CD14-positive monocyte (primary cell): ENCODE data around the gene SCYGR2. TPM values are rescaled to one million over a fixed set of nuclear protein-coding genes. Genes with fewer than 3 reads are reported as not detected.

Experiments
- DNase-seq, 3 donors: peaks; one replicate each; pipeline ENCODE4 v3.0.0-alpha.2; 2011 to 2022
- H2AFZ ChIP-seq: 2 replicates; pipeline ENCODE4 v1.6.0; 2012; ENCODE audit warnings: mild to moderate bottlenecking, low read depth, low read length, inconsistent platforms; ENCODE audit not compliant: insufficient read depth, poor library complexity, severe bottlenecking
- H3K27ac ChIP-seq, 2 donors: 1 replicate in 1 of 2; 2 replicates in 1 of 2; pipeline ENCODE4 v1.5.1; 2012 to 2013; ENCODE audit warnings: low read length in 2 of 2, control low read depth in 1 of 2, inconsistent platforms in 1 of 2, low read depth in 1 of 2, mild to moderate bottlenecking in 1 of 2
- H3K27me3 ChIP-seq, 2 donors: one replicate each; pipeline versions ENCODE4 v1.6.0 to v1.6.1; 2011 to 2013; ENCODE audit warnings: low read length in 2 of 2; ENCODE audit not compliant: control insufficient read depth in 2 of 2, insufficient read depth in 2 of 2
- H3K36me3 ChIP-seq, 2 donors: replicated peaks in 1 of 2; 1 replicate in 1 of 2; 2 replicates in 1 of 2; pipeline versions ENCODE4 v1.5.1 to v1.6.1; 2012 to 2013; ENCODE audit warnings: low read length in 2 of 2, control low read depth in 1 of 2, inconsistent platforms in 1 of 2, mild to moderate bottlenecking in 1 of 2; ENCODE audit not compliant: insufficient read depth in 2 of 2, control insufficient read depth in 1 of 2
- H3K4me1 ChIP-seq, 2 donors: 1 replicate in 1 of 2; 2 replicates in 1 of 2; pipeline versions ENCODE4 v1.5.1 to v1.6.1; 2012 to 2013; ENCODE audit warnings: low read length in 2 of 2, control low read depth in 1 of 2, inconsistent platforms in 1 of 2, mild to moderate bottlenecking in 1 of 2, moderate library complexity in 1 of 2; ENCODE audit not compliant: insufficient read depth in 2 of 2, control insufficient read depth in 1 of 2
- H3K4me2 ChIP-seq: replicated peaks from 2 replicates; pipeline ENCODE3; 2012; ENCODE audit warnings: low read length, moderate library complexity, mild to moderate bottlenecking; ENCODE audit not compliant: poor library complexity, severe bottlenecking; ENCODE audit errors: extremely low read depth
- H3K4me3 ChIP-seq, 3 experiments: fragments of 200-600 bp in 1 of 3; sonication (generic) in 1 of 3; replicated peaks in 1 of 3; 1 replicate in 2 of 3; 2 replicates in 1 of 3; pipeline ENCODE4 v1.5.1; 2011 to 2013; ENCODE audit warnings: low read length in 3 of 3, mild to moderate bottlenecking in 3 of 3, control low read depth in 2 of 3, low read depth in 2 of 3, inconsistent platforms in 1 of 3, moderate library complexity in 1 of 3
- H3K79me2 ChIP-seq: 2 replicates; pipeline ENCODE4 v1.6.0; 2012; ENCODE audit warnings: mild to moderate bottlenecking, control low read depth, inconsistent platforms, low read length, moderate library complexity; ENCODE audit not compliant: insufficient read depth
- H3K9ac ChIP-seq: 2 replicates; pipeline ENCODE4 v1.6.0; 2017; ENCODE audit warnings: low read length, mild to moderate bottlenecking; ENCODE audit not compliant: insufficient read depth, poor library complexity, severe bottlenecking
- H3K9me3 ChIP-seq, 2 donors: replicated peaks in 1 of 2; 1 replicate in 1 of 2; 2 replicates in 1 of 2; pipeline versions ENCODE4 v1.5.1 to v1.6.1; 2012 to 2013; ENCODE audit warnings: low read length in 2 of 2, control low read depth in 1 of 2; ENCODE audit not compliant: control insufficient read depth in 1 of 2, insufficient read depth in 1 of 2
- H4K20me1 ChIP-seq: 2 replicates; pipeline ENCODE4 v1.6.0; 2012; ENCODE audit warnings: mild to moderate bottlenecking, low read length, control low read depth, moderate library complexity; ENCODE audit not compliant: insufficient read depth
- H3K27ac Mint-ChIP-seq, 7 donors: one replicate each; pipeline ENCODE4 v1.8.0; 2020; ENCODE audit warnings: mild to moderate bottlenecking in 7 of 7, mixed read lengths in 7 of 7, moderate library complexity in 6 of 7, inconsistent platforms in 2 of 7
- H3K27me3 Mint-ChIP-seq, 3 donors: one replicate each; pipeline ENCODE4 v1.8.0; 2021 to 2022; ENCODE audit warnings: low read depth in 3 of 3, mild to moderate bottlenecking in 3 of 3, mixed read lengths in 3 of 3, moderate library complexity in 3 of 3, inconsistent platforms in 1 of 3
- H3K36me3 Mint-ChIP-seq, 2 donors: one replicate each; pipeline ENCODE4 v1.8.0; 2020; ENCODE audit warnings: mixed read lengths in 2 of 2, inconsistent platforms in 1 of 2, mild to moderate bottlenecking in 1 of 2
- H3K4me1 Mint-ChIP-seq: one replicate; pipeline ENCODE4 v1.8.0; 2020; ENCODE audit warnings: mild to moderate bottlenecking, mixed read lengths
- H3K4me3 Mint-ChIP-seq, 2 donors: one replicate each; pipeline ENCODE4 v1.8.0; 2020; ENCODE audit warnings: mild to moderate bottlenecking in 2 of 2, mixed read lengths in 2 of 2, moderate library complexity in 1 of 2
- H3K9me3 Mint-ChIP-seq, 7 donors: one replicate each; pipeline ENCODE4 v1.8.0; 2020 to 2022; ENCODE audit warnings: mixed read lengths in 7 of 7, mild to moderate bottlenecking in 6 of 7, moderate library complexity in 6 of 7, inconsistent platforms in 2 of 7
- WGBS: methylation state at CpG from one replicate; pipeline ENCODE4 v1.1.5; 2013; ENCODE audit warnings: missing lambda C conversion rate; ENCODE audit not compliant: insufficient coverage; 5-methylcytosine and 5-hydroxymethylcytosine counted together
- intact Hi-C, 2 donors: fragments of 100-400 bp; cut with micrococcal nuclease; formaldehyde crosslinking; loops; one replicate each; pipeline versions ENCODE4 v1.15.0 to v1.15.1; 2023
- polyA plus RNA-seq, 3 donors: library from polyadenylated mRNA; depleted of rRNA in 1 of 3; unstranded in 2 of 3; stranded (reverse) in 1 of 3; fragments of 300-500 nt in 2 of 3; fragments of >200 nt in 1 of 3; fragmentation: Illumina TruSeq in 2 of 3; gene quantifications; 1 replicate in 2 of 3; 2 replicates in 1 of 3; pipeline ENCODE4 v1.2.3, GENCODE V29; 2012 to 2021
- TF ChIP-seq, protein P1 (sequence below): fragments of 200-600 bp; IDR thresholded peaks from one replicate; pipeline ENCODE4 v1.8.0; 2022; ENCODE audit warnings: antibody characterized with exemption, mild to moderate bottlenecking

Gene SCYGR2
- polyA plus RNA-seq, 3 donors, result not detected

DNA sequence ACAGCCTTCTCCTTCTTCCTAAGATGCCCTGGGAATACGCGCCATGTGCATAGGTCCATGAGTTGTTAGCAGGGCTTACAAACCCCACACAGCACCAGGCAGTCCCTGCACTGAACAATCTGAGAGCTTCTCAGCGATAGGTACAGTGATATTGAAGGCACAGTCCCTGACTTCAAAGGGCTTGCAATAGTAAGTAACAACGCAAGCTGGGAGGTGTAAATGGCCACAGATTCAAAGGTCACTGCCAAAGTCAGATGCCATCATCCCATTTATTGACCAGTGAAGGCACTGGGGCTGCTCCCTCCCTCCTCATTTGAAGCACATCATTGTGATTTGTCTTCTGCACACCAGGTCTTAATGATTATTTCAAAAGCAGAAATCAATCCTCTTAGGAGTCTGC lies 16.5 kb downstream of the SCYGR2 start:
- Histone ChIP-seq H3K4me1 (no peaks in the 10 kb centered on the region), H3K4me2 (no peak overlapping the region), H3K9ac (no peak overlapping the region), H3K4me3 (no peak overlapping the region), H3K36me3 (no peaks in the 10 kb centered on the region), H4K20me1 (no peaks in the 10 kb centered on the region), H3K9me3 (no peaks in the 10 kb centered on the region), H3K79me2 (no peaks in the 10 kb centered on the region), H3K27me3 (peaks cover 16 to 17% of the 10 kb centered on the region in 2 donors), H3K27ac (no peak overlapping the region), H2AFZ (no peak overlapping the region)
- H3K36me3 Mint-ChIP-seq, result no peaks in the 10 kb centered on the region
- H3K27ac Mint-ChIP-seq, result no peak overlapping the region
- 86% methylated on average over 4 of the region's 4 CpGs for WGBS
- H3K4me1 Mint-ChIP-seq, result peaks cover 2% of the 10 kb centered on the region
- no peak overlapping the region for H3K4me3 Mint-ChIP-seq
- H3K27me3 Mint-ChIP-seq, result peaks cover 17 to 35% (median 19%) of the 10 kb centered on the region in 3 donors
- intact Hi-C loops, result no loop called here
- TF ChIP-seq, protein P1, sequence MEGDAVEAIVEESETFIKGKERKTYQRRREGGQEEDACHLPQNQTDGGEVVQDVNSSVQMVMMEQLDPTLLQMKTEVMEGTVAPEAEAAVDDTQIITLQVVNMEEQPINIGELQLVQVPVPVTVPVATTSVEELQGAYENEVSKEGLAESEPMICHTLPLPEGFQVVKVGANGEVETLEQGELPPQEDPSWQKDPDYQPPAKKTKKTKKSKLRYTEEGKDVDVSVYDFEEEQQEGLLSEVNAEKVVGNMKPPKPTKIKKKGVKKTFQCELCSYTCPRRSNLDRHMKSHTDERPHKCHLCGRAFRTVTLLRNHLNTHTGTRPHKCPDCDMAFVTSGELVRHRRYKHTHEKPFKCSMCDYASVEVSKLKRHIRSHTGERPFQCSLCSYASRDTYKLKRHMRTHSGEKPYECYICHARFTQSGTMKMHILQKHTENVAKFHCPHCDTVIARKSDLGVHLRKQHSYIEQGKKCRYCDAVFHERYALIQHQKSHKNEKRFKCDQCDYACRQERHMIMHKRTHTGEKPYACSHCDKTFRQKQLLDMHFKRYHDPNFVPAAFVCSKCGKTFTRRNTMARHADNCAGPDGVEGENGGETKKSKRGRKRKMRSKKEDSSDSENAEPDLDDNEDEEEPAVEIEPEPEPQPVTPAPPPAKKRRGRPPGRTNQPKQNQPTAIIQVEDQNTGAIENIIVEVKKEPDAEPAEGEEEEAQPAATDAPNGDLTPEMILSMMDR, result no peak
- peaks cover 0 to 1% (median 0%) of the 10 kb centered on the region in 7 donors for H3K9me3 Mint-ChIP-seq
- DNase-seq, result no peak

DNA sequence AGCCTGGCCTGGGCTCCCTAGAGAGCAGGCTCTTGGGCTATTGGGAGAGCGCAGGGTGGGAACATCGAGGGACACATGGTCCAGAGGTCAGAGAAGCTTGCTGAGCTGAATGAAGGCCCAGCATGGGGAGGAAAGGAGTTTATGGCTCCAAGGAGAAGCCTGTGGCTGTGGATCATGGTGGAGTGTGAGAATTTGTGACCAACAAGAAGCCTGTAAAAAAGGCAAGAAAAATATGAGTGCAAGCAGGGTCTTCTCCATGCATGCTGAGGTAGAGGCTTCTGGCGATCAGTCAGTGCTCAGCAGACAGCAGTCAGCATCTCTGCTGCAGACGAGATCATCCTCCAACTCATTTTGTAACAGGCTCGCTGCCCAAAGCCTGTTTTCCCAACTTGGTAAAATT lies 17.2 kb downstream of the SCYGR2 start:
- Histone ChIP-seq H3K79me2 (no peaks in the 10 kb centered on the region), H3K4me1 (no peaks in the 10 kb centered on the region), H2AFZ (no peak overlapping the region), H3K4me2 (no peak overlapping the region), H3K36me3 (no peaks in the 10 kb centered on the region), H3K27ac (no peak overlapping the region), H3K9me3 (no peaks in the 10 kb centered on the region), H3K27me3 (peaks cover 14 to 16% of the 10 kb centered on the region in 2 donors), H4K20me1 (no peaks in the 10 kb centered on the region), H3K4me3 (no peak overlapping the region), H3K9ac (no peak overlapping the region)
- no peak overlapping the region for H3K4me3 Mint-ChIP-seq
- DNase-seq, result no peak
- H3K4me1 Mint-ChIP-seq, result peaks cover 1% of the 10 kb centered on the region
- TF ChIP-seq, protein P1, result no peak
- 100% methylated on average over 3 of the region's 5 CpGs for WGBS
- intact Hi-C loops, result no loop called here
- H3K27ac Mint-ChIP-seq, result no peak overlapping the region
- peaks cover 14 to 32% (median 15%) of the 10 kb centered on the region in 3 donors for H3K27me3 Mint-ChIP-seq
- no peaks in the 10 kb centered on the region for H3K36me3 Mint-ChIP-seq
- peaks cover 0 to 1% (median 0%) of the 10 kb centered on the region in 7 donors for H3K9me3 Mint-ChIP-seq
